Common myeloid progenitor, CD34-positive (primary cell): ENCODE results near the gene ZCCHC24.

ENCODE experiments used
- CTCF ChIA-PET: fragments of 350-600 bp; sonication (Branson Sonifier 250); formaldehyde crosslinking; loops from one replicate; lab custom pipeline; 2021; ENCODE audit warnings: antibody characterized with exemption; lab: Charles Lee
- POLR2A ChIA-PET: fragments of 350-600 bp; sonication (Branson Sonifier 250); formaldehyde crosslinking; loops from one replicate; lab custom pipeline; 2021; ENCODE audit warnings: antibody characterized with exemption; lab: Charles Lee
- DNase-seq, 3 donors: peaks; one replicate each; pipeline versions ENCODE4 v3.0.0 to v3.0.0-alpha.2; 2013
- H3K27ac ChIP-seq, 2 experiments: 1 replicate in 1 of 2; 2 replicates in 1 of 2; pipeline ENCODE4 v1.7.0; 2013; ENCODE audit warnings: inconsistent platforms in 2 of 2, low read length in 2 of 2, mild to moderate bottlenecking in 2 of 2, low read depth in 1 of 2, moderate library complexity in 1 of 2; ENCODE audit not compliant: severe bottlenecking in 2 of 2, insufficient read depth in 1 of 2, poor library complexity in 1 of 2
- H3K27me3 ChIP-seq, 5 experiments: replicated peaks in 2 of 5; 1 replicate in 3 of 5; 2 replicates in 2 of 5; pipeline versions ENCODE4 v1.6.1 to v1.7.0; 2013; ENCODE audit warnings: low read length in 4 of 5, mild to moderate bottlenecking in 2 of 5, moderate library complexity in 2 of 5, inconsistent platforms in 1 of 5; ENCODE audit not compliant: insufficient read depth in 5 of 5, control insufficient read depth in 4 of 5
- H3K36me3 ChIP-seq, 4 experiments: 1 replicate in 2 of 4; 2 replicates in 2 of 4; pipeline versions ENCODE4 v1.6.1 to v1.7.0; 2013; ENCODE audit warnings: low read length in 3 of 4, control low read depth in 1 of 4, mild to moderate bottlenecking in 1 of 4; ENCODE audit not compliant: control insufficient read depth in 4 of 4, insufficient read depth in 4 of 4
- H3K4me1 ChIP-seq, 4 experiments: 1 replicate in 3 of 4; 2 replicates in 1 of 4; pipeline versions ENCODE4 v1.6.1 to v1.7.1; 2013; ENCODE audit warnings: low read length in 3 of 4, mild to moderate bottlenecking in 3 of 4, control low read depth in 1 of 4, inconsistent platforms in 1 of 4, moderate library complexity in 1 of 4; ENCODE audit not compliant: control insufficient read depth in 4 of 4, insufficient read depth in 4 of 4; ENCODE audit errors: control extremely low read depth in 1 of 4
- H3K4me3 ChIP-seq, 7 experiments: 1 replicate in 4 of 7; 2 replicates in 3 of 7; pipeline versions ENCODE4 v1.5.1 to v1.7.0; 2013; ENCODE audit warnings: mild to moderate bottlenecking in 7 of 7, low read length in 6 of 7, moderate library complexity in 6 of 7, inconsistent platforms in 2 of 7, low read depth in 2 of 7, control low read depth in 1 of 7; ENCODE audit not compliant: insufficient read depth in 4 of 7, control insufficient read depth in 1 of 7; ENCODE audit errors: extremely low read depth in 1 of 7
- H3K9me3 ChIP-seq, 5 experiments: 1 replicate in 4 of 5; 2 replicates in 1 of 5; pipeline versions ENCODE4 v1.6.1 to v1.7.1; 2013; ENCODE audit warnings: low read length in 4 of 5, mild to moderate bottlenecking in 2 of 5, inconsistent platforms in 1 of 5, low read depth in 1 of 5, moderate library complexity in 1 of 5; ENCODE audit not compliant: control insufficient read depth in 4 of 5, insufficient read depth in 2 of 5; ENCODE audit errors: control extremely low read depth in 1 of 5
- WGBS: methylation state at CpG from one replicate; pipeline ENCODE4 v1.1.5; 2013; ENCODE audit not compliant: insufficient coverage; 5-methylcytosine and 5-hydroxymethylcytosine counted together

Gene ZCCHC24

GRCh38 chr10:79427965-79428364, 17.5 kb downstream of the ZCCHC24 start:
- Histone ChIP-seq H3K27me3 (no peaks in the 10 kb centered on the region), H3K4me1 (no peaks in the 10 kb centered on the region), H3K27ac (no peak overlapping the region), H3K36me3 (no peaks in the 10 kb centered on the region), H3K9me3 (no peaks in the 10 kb centered on the region), H3K4me3 (no peak overlapping the region)
- DNase-seq: no peak
- WGBS: 100% methylated on average over 1 of the region's 3 CpGs
- CTCF ChIA-PET: interaction anchor here (1.2 to 1.8 kb wide), 3 partner anchors 11 to 37 kb away, joined by 3 to 4 read pairs (median 4); no protein-coding TSS in a partner anchor
- POLR2A ChIA-PET: no interaction called here

GRCh38 chr10:79425074-79425532, 20.3 kb downstream of the ZCCHC24 start:
- Histone ChIP-seq H3K27ac (no peak overlapping the region), H3K9me3 (no peaks in the 10 kb centered on the region), H3K36me3 (no peaks in the 10 kb centered on the region), H3K27me3 (no peaks in the 10 kb centered on the region), H3K4me3 (no peak overlapping the region), H3K4me1 (peaks cover 0 to 3% (median 1%) of the 10 kb centered on the region in 4 experiments)
- CTCF ChIA-PET: interaction anchor here (0.7 to 1.5 kb wide), 2 partner anchors 35 to 61 kb away, joined by 3 read pairs; no protein-coding TSS in a partner anchor
- POLR2A ChIA-PET: no interaction called here
- WGBS: 80% methylated on average over 5 of the region's 5 CpGs
- no peak for DNase-seq

GRCh38 chr10:79424221-79425073, 21.0 kb downstream of the ZCCHC24 start:
- Histone ChIP-seq H3K36me3 (no peaks in the 10 kb centered on the region), H3K9me3 (no peaks in the 10 kb centered on the region), H3K4me3 (no peak overlapping the region), H3K27me3 (no peaks in the 10 kb centered on the region), H3K4me1 (peaks cover 0 to 8% (median 7%) of the 10 kb centered on the region in 4 experiments), H3K27ac (no peak overlapping the region)
- ChIA-PET CTCF (interaction anchor here (1.5 kb wide), 1 partner anchor 62 kb away, joined by 3 read pairs; no protein-coding TSS in a partner anchor), POLR2A (no interaction called here)
- no peak for DNase-seq
- 97% methylated on average over 9 of the region's 11 CpGs for WGBS

GRCh38 chr10:79422178-79422892, 23.1 kb downstream of the ZCCHC24 start:
- DNase-seq: no peak
- H3K9me3 ChIP-seq: no peaks in the 10 kb centered on the region
- no peak overlapping the region for H3K4me3 ChIP-seq
- WGBS: 96% methylated on average over 5 of the region's 9 CpGs
- peaks cover 0 to 15% (median 7%) of the 10 kb centered on the region in 4 experiments for H3K4me1 ChIP-seq
- ChIA-PET POLR2A (no interaction called here), CTCF (interaction anchor here (1.2 kb wide), 1 partner anchor 22 kb away, joined by 3 read pairs; no protein-coding TSS in a partner anchor)
- no peaks in the 10 kb centered on the region for H3K27me3 ChIP-seq
- H3K27ac ChIP-seq: no peak overlapping the region
- no peaks in the 10 kb centered on the region for H3K36me3 ChIP-seq

GRCh38 chr10:79420974-79421688, 24.3 kb downstream of the ZCCHC24 start:
- ChIA-PET POLR2A (no interaction called here), CTCF (no interaction called here)
- no peak for DNase-seq

GRCh38 chr10:79418886-79419595, 26.4 kb downstream of the ZCCHC24 start:
- Histone ChIP-seq H3K4me3 (no peak overlapping the region), H3K27me3 (no peaks in the 10 kb centered on the region), H3K9me3 (no peaks in the 10 kb centered on the region), H3K27ac (no peak overlapping the region), H3K4me1 (peaks cover 0 to 21% (median 7%) of the 10 kb centered on the region in 4 experiments), H3K36me3 (no peaks in the 10 kb centered on the region)
- ChIA-PET CTCF (interaction anchor here (1.1 to 1.5 kb wide), 4 partner anchors 10 to 49 kb away, joined by 3 to 5 read pairs (median 4); no protein-coding TSS in a partner anchor), POLR2A (no interaction called here)
- DNase-seq: no peak
- 100% methylated on average over 11 of the region's 13 CpGs for WGBS

More at GRCh38 chr10:79420974-79421688, 24.3 kb downstream of the ZCCHC24 start:
- Histone ChIP-seq H3K4me3 (no peak overlapping the region), H3K36me3 (no peaks in the 10 kb centered on the region), H3K4me1 (peaks cover 0 to 20% (median 7%) of the 10 kb centered on the region in 4 experiments), H3K27ac (no peak overlapping the region), H3K27me3 (no peaks in the 10 kb centered on the region), H3K9me3 (no peaks in the 10 kb centered on the region)
- WGBS: 94% methylated on average over 11 of the region's 12 CpGs
